ENCODE measurements around the gene SOWAHD. TPM values are rescaled to one million over a fixed set of nuclear protein-coding genes. Genes with fewer than 3 reads are reported as not detected.
A peak's percentile ranks its signal among the peaks of the same experiment; 100 is the strongest.
"Not testable (repeated sequence)": the region's sequence is repeated elsewhere in the genome, so short reads cannot be mapped to it uniquely, and the experiment has no call there.

Gene SOWAHD
- total RNA-seq, 2 donors from 2014 or later = 0.26 TPM; not detected in 1

DNA sequence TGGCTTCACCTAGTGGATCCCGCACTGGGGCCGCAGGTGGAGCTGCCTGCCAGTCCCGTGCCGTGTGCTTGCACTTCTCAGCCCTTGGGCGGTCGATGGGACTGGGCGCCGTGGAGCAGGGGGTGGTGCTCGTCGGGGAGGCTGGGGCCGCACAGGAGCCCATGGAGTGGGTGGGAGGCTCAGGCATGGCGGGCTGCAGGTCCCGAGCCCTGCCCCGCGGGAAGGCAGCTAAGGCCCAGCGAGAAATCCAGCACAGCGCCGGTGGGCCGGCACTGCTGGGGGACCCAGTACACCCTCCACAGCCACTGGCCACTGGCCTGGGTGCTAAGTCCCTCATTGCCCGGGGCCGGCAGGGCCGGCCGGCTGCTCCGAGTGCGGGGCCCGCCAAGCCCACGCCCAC is 7.6 kb upstream of the SOWAHD start:
- not testable (repeated sequence) for H3K36me3 Mint-ChIP-seq (ENCODE audit: low read depth); H3K27ac Mint-ChIP-seq; H3K9me3 Mint-ChIP-seq; H3K4me3 Mint-ChIP-seq; H3K27me3 Mint-ChIP-seq; ATAC-seq (replicated peaks)
- peaks cover 13% of the 10 kb centered on the region for H3K4me1 Mint-ChIP-seq

DNA sequence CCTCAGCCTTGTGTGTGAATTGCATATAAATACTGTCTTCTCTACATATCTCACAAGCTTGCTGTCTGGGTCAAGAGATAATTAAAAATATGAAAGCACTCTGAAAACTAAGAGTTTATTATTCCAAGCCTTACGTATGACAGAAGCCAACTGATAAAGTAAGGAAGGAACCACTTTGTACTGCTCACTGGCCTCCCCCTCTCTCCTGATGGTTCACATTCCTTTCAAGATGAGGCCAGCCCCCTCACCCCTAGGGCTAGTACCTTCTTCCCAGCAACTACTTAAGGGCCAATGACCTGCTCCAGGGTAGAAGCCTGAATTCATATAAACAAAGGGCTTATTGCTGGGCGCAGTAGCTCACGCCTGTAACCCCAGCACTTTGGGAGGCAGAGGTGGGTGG is 5.4 kb upstream of the SOWAHD start:
- ATAC-seq (replicated peaks) = no peak

DNA sequence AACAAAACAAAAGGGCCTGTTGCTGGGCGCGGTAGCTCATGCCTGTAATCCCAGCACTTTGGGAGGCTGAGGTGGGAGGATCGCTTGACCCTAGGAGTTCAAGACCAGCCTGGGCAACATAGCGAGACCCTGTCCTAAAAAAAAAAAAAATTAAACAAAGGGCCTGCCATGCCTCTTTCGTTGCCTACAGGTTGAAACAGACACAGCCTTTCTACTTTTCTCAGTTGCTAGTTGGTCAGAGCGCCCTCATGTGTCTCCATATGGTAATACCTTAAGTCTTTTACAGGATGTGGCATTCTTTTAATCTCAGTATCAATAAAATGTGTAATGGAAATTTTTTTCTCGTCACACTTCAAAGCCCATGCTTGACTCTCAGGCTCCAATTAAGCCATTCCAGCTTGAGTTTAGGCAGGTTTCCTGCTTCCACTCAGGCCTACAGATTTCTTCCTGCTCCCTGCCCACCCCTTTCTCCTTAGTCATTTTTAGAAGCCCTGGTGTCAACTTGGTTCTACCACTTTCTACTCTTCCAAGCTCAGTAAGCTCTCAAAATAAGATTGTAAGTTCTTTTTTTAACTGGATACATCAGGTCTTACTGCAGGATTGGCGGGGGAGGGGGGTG is 4.6 kb upstream of the SOWAHD start:
- Mint-ChIP-seq H3K36me3 (ENCODE audit: low read depth) (peaks cover 7% of the 10 kb centered on the region), H3K27me3 (no peaks in the 10 kb centered on the region), H3K4me3 (peak overlapping the region; percentile 89), H3K27ac (peak overlapping the region; percentile 99), H3K4me1 (peaks cover 28% of the 10 kb centered on the region), H3K9me3 (no peaks in the 10 kb centered on the region)
- peak; percentile 9 for ATAC-seq (replicated peaks)

More for the DNA sequence above, 5.4 kb upstream of the SOWAHD start:
- Mint-ChIP-seq H3K4me1 (peaks cover 28% of the 10 kb centered on the region), H3K36me3 (ENCODE audit: low read depth) (peaks cover 7% of the 10 kb centered on the region), H3K9me3 (no peaks in the 10 kb centered on the region), H3K27ac (peak overlapping the region; percentile 99), H3K4me3 (peak overlapping the region; percentile 89), H3K27me3 (no peaks in the 10 kb centered on the region)

DNA sequence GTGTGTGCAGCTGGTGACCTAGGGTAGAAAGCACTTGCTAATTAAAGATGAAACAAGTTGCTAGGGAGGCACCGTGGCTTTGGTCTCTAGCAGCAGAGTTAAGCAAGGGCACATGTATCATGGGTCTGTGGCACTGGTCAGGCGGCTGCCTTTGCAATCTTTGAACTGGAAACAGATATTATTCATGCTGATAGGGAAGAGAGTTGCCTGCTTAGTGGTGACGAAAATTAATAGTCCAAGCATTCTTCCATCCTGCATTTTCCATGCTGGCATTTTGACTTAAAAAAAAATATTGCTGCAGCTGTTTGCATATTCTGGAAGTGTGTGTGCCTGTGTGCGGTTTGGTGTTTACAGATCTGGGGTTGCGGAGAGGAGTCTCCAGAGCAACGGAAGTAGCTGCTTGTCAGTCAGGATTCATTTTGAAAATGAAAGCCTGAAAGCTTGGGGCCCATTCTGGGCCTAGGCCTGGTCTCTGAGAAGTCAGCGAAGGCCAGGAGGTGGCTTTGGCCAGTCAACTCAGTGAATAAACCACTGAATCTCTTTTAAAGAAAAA is 2.3 kb upstream of the SOWAHD start:
- ATAC-seq (replicated peaks) = peak; percentile 82
- peak overlapping the region; percentile 99 for H3K27ac Mint-ChIP-seq
- no peaks in the 10 kb centered on the region for H3K27me3 Mint-ChIP-seq
- peaks cover 28% of the 10 kb centered on the region for H3K4me1 Mint-ChIP-seq
- peaks cover 7% of the 10 kb centered on the region for H3K36me3 Mint-ChIP-seq (ENCODE audit: low read depth)
- no peaks in the 10 kb centered on the region for H3K9me3 Mint-ChIP-seq
- H3K4me3 Mint-ChIP-seq = peak overlapping the region; percentile 89

DNA sequence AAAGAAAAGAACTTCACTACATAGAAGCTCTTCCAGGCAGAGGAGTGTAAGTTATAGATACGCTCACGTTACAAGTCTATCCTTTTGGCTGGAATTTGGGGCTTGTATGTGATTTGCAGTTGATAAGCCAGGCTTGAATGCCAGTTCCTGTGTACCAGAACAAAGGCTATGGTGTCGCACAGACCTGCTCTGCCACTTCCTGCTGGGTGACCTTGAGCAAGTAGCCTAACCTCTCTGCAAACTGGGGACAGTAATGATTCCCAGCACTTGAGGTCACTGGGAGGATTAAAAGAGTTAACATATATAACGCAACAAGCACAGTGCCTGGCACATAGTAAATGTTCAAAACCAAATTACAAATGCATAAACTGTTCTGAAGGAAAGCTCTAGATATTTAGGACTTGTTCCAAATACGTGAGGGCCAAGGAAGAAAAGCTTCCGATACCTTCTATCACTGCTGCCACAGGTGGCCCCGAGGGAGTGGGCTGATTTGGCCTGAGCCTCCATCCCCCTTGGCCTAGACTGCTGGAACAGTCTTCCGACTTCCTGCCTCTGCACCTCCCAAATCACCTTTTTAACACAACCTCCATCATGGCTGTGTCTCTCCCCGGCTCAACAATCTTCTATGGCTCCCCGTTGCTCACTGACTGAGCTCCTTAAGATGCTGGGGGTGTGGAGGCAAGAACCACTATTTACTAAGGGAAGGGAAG is 1.3 kb upstream of the SOWAHD start:
- Mint-ChIP-seq H3K36me3 (ENCODE audit: low read depth) (peaks cover 7% of the 10 kb centered on the region), H3K4me1 (peaks cover 28% of the 10 kb centered on the region), H3K9me3 (no peaks in the 10 kb centered on the region), H3K27ac (peak overlapping the region; percentile 99), H3K4me3 (peak overlapping the region; percentile 89), H3K27me3 (no peaks in the 10 kb centered on the region)
- no peak for ATAC-seq (replicated peaks)

DNA sequence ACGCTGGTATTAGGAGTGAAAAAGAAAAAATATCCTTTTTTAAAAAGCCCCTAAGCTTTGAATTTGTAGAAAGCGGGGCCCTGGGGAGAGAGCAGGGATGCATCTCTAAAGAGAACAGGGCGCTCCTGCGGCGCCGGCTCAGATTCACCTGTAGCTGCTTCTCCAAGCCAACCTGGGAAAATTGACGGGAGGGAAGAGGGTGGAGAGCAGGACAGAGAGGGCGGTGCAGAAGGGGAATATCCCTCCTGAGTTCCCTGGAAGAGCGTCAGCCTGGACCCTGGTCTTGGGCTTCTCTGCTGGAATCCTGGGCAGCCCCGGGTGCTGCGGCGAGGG is 776 bp upstream of the SOWAHD start:
- no peak for ATAC-seq (replicated peaks)
- H3K4me3 Mint-ChIP-seq = peak overlapping the region; percentile 89
- peaks cover 28% of the 10 kb centered on the region for H3K4me1 Mint-ChIP-seq
- H3K27me3 Mint-ChIP-seq = no peaks in the 10 kb centered on the region
- H3K36me3 Mint-ChIP-seq (ENCODE audit: low read depth) = peaks cover 7% of the 10 kb centered on the region
- peak overlapping the region; percentile 99 for H3K27ac Mint-ChIP-seq
- no peaks in the 10 kb centered on the region for H3K9me3 Mint-ChIP-seq

DNA sequence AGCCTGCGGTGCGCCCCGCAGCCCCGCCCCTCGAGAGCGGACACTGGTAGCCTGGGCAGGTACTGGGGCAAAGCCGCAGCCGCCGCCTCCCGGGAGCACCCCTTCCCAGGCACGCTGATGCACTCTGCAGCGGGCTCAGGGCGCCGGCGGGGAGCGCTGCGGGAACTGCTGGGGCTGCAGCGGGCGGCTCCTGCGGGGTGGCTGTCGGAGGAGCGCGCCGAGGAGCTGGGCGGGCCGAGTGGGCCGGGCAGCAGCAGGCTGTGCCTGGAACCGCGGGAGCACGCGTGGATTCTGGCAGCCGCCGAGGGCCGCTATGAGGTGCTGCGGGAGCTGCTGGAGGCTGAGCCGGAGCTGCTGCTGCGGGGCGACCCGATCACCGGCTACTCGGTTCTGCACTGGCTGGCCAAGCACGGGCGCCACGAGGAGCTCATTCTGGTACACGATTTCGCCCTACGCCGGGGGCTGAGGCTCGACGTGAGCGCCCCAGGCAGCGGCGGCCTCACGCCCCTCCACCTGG is 401 bp downstream of the SOWAHD start:
- H3K4me3 Mint-ChIP-seq = peak overlapping the region; percentile 89
- H3K4me1 Mint-ChIP-seq = peaks cover 27% of the 10 kb centered on the region
- H3K27me3 Mint-ChIP-seq = no peaks in the 10 kb centered on the region
- no peak overlapping the region for H3K27ac Mint-ChIP-seq
- H3K36me3 Mint-ChIP-seq (ENCODE audit: low read depth) = peaks cover 7% of the 10 kb centered on the region
- H3K9me3 Mint-ChIP-seq = no peaks in the 10 kb centered on the region
- peak; percentile 34 for ATAC-seq (replicated peaks)

DNA sequence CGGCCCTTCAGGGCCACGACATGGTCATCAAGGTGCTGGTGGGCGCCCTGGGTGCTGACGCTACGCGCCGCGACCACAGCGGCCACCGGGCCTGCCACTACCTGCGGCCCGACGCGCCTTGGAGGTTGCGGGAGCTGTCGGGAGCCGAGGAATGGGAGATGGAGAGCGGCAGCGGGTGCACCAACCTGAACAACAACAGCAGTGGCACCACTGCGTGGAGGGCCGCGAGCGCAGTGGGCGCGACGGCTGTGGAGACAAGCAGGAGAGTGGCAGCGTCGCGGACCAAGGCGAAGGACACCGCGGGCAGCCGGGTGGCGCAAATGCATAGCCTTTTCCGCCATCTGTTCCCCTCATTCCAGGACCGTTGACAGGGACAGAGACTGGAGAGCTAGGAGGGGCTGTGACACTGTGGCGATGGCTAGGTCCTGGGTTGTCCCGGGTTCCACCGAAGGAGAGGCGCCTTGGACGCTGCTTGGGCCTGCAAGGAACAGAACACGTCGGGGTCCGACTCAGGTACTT is 919 bp downstream of the SOWAHD start:
- Mint-ChIP-seq H3K4me1 (peaks cover 22% of the 10 kb centered on the region), H3K27ac (no peak overlapping the region), H3K4me3 (peak overlapping the region; percentile 89), H3K9me3 (no peaks in the 10 kb centered on the region), H3K36me3 (ENCODE audit: low read depth) (peaks cover 7% of the 10 kb centered on the region), H3K27me3 (no peaks in the 10 kb centered on the region)
- ATAC-seq (replicated peaks) = no peak

DNA sequence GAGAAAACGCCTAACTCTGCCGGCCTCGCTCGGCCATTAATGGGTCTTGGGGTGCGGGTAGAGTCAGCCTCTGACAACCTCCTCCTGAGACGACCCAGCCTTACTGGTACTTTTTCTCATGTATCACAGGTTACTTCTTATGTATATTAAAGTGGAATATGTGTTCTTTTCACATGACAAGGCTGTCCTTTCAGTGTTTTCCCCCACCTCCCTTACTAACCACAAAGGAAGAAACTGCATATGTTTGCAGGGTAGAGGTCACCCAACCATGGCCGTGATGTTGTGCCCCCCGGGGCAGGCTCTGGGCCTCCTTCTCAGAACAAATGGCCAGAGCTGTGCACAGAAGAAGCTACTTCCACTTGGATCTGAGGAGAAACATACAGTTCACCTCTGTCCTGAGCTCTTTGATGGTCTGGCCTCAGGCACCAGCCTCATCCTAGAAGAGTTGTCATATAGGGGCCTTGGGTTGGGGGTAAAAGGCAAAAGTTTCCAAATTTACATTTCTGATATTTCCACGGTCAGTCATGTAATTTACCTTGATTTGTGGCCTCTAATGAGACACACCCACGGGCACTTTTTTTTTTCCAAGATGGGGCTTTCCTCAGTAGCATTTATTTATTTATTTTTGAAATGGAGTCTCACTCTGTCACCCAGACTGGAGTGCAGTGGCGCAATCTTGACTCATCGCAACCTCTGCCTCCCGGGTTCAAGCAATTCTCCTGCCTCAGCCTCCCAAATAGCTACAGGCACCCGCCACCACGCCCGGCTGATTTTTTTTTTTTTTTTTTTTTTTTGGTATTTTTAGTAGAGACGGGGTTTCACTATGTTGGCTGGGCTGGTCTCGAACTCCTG is 1.9 kb downstream of the SOWAHD start:
- H3K27ac Mint-ChIP-seq = no peak overlapping the region
- peaks cover 17% of the 10 kb centered on the region for H3K4me1 Mint-ChIP-seq
- H3K9me3 Mint-ChIP-seq = no peaks in the 10 kb centered on the region
- ATAC-seq (replicated peaks) = no peak
- no peaks in the 10 kb centered on the region for H3K27me3 Mint-ChIP-seq
- peaks cover 7% of the 10 kb centered on the region for H3K36me3 Mint-ChIP-seq (ENCODE audit: low read depth)
- no peak overlapping the region for H3K4me3 Mint-ChIP-seq

DNA sequence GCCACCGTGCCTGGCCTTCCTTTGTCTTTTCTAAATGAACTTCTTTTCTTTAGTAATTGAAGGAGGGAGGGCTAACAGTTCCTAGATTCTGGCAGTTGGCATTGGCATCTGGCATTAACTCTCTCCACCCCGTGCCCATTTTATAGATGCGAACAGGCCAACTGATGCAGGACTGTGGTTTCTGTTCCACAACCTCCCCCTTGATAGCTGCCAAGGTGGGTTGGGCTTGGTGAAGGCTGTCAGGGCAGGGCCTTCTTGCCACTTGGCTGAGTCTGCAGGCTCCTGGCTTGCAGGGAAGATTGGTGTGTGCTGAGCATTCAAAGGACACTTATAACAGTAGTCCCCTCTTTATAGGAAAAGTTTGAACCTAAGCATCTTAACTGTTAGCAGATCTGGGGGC is 4.3 kb downstream of the SOWAHD start:
- H3K4me1 Mint-ChIP-seq = no peaks in the 10 kb centered on the region
- no peaks in the 10 kb centered on the region for H3K27me3 Mint-ChIP-seq
- no peak overlapping the region for H3K4me3 Mint-ChIP-seq
- no peak overlapping the region for H3K27ac Mint-ChIP-seq
- ATAC-seq (replicated peaks) = no peak
- no peaks in the 10 kb centered on the region for H3K9me3 Mint-ChIP-seq
- no peaks in the 10 kb centered on the region for H3K36me3 Mint-ChIP-seq (ENCODE audit: low read depth)

DNA sequence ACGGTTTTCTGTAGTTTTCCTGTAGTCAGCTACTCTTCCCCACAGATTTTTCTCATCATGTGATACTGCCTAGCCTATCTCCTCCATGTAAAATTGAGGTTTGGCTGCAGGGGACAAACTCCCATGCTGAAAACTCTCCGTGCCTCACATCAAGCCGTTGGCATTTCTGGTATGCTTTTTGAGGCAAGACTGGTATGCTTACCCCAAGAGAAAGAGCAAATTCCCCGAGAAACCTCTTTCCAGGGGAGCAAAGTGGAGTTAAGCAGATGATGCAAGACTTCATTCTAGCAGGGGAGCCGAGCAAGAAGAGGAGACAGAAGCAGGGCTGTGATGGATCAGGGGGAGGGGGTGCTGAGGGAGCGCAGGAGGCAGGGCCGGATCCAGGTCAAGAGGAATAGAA is 4.8 kb downstream of the SOWAHD start:
- no peaks in the 10 kb centered on the region for H3K4me1 Mint-ChIP-seq
- no peaks in the 10 kb centered on the region for H3K9me3 Mint-ChIP-seq
- H3K36me3 Mint-ChIP-seq (ENCODE audit: low read depth) = no peaks in the 10 kb centered on the region
- ATAC-seq (replicated peaks) = no peak
- no peak overlapping the region for H3K27ac Mint-ChIP-seq
- no peak overlapping the region for H3K4me3 Mint-ChIP-seq
- no peaks in the 10 kb centered on the region for H3K27me3 Mint-ChIP-seq

DNA sequence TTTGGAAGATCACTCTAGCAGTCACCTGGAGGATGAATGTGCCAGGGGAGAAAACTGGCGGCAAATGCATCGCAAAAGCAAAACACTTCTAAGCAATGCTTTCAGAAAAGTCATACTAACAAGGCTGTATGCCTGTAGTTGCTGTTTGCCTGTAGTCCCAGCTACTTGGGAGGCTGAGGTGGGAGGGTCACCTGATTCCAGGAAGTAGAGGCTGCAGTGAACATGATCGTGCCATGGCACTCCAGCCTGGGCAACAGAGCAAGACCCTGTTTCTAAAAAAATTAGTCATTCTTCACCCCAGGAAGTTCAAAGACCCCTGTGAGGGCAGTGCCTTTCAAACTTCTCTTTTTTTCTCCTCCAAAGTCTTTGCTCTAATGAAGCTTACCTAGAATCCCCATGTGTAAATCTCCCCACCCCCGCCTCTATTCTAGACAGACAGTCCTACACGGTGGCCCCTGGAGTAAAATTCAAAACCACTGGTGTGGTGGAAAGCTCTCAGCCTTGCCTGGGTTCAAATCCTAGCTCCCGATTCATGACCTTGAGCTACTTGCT is 5.5 kb downstream of the SOWAHD start:
- H3K36me3 Mint-ChIP-seq (ENCODE audit: low read depth) = no peaks in the 10 kb centered on the region
- H3K4me1 Mint-ChIP-seq = no peaks in the 10 kb centered on the region
- no peak overlapping the region for H3K4me3 Mint-ChIP-seq
- no peaks in the 10 kb centered on the region for H3K9me3 Mint-ChIP-seq
- no peak overlapping the region for H3K27ac Mint-ChIP-seq
- H3K27me3 Mint-ChIP-seq = no peaks in the 10 kb centered on the region
- ATAC-seq (replicated peaks) = no peak

DNA sequence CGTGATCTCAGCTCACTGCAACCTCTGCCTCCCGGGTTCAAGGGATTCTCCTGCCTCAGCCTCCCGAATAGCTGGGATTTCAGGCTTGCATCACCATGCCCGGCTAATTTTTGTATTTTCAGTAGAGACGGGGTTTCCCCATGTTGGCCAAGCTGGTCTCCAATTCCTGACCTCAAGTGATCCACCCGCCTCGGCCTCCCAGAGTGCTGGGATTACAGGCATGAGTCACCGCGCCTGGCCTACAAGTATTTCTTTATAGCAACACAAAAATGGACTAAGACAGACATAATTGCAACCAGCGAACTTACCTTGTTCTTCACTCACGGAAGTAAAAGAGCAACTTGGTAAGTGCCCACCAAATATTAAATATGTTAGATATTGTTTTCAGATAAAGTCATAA is 10.0 kb downstream of the SOWAHD start:
- not testable (repeated sequence) for ATAC-seq (replicated peaks); H3K4me3 Mint-ChIP-seq; H3K27me3 Mint-ChIP-seq; H3K9me3 Mint-ChIP-seq; H3K27ac Mint-ChIP-seq; H3K4me1 Mint-ChIP-seq; H3K36me3 Mint-ChIP-seq (ENCODE audit: low read depth)

DNA sequence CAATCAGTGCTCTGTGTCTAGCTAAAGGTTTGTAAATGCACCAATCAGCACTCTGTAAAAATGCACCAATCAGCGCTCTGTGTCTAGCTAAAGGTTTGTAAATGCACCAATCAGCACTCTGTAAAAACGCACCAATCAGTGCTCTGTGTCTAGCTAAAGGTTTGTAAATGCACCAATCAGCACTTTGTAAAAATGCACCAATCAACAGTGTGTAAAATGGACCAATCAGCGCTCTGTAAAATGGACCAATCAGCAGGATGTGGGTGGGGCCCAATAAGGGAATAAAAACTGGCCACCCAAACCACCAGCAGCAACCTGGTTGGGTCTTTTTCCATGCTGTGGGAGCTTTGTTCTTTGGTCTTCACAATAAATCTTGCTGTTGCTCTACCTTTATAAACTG is 11.0 kb downstream of the SOWAHD start:
- not testable (repeated sequence) for H3K9me3 Mint-ChIP-seq

More for the DNA sequence above, 11.0 kb downstream of the SOWAHD start:
- not testable (repeated sequence) for H3K27me3 Mint-ChIP-seq; H3K4me1 Mint-ChIP-seq; ATAC-seq (replicated peaks); H3K27ac Mint-ChIP-seq; H3K4me3 Mint-ChIP-seq; H3K36me3 Mint-ChIP-seq (ENCODE audit: low read depth)
